ENCODE data around the gene RPL36. TPM values are rescaled to one million over a fixed set of nuclear protein-coding genes. Genes with fewer than 3 reads are reported as not detected.

The RPL36 gene
- total RNA-seq, 1 experiment from 2014 or later = 1,504 TPM

- CTCF ChIA-PET = no interaction called here
- RAD21 ChIA-PET (ENCODE audit: low non-redundant PET in 1 of 2, low total read pairs in 2 of 2, uncharacterized antibody in 2 of 2, unreplicated experiment in 2 of 2) = no interaction called here
- TF ChIP-seq MAX (IDR thresholded peaks at IDR 0.05) (no peak), EZH2phosphoT487 (IDR thresholded peaks at IDR 0.05; ENCODE audit: borderline replicate concordance) (no peak), EZH2 (IDR thresholded peaks at IDR 0.05) (no peak), ELF1 (IDR thresholded peaks at IDR 0.05; ENCODE audit: borderline replicate concordance, low read depth) (no peak), TCF7L2 (IDR thresholded peaks at IDR 0.05; ENCODE audit: borderline replicate concordance, extremely low read depth, insufficient read depth, insufficient read length) (no peak), POLR2A (IDR thresholded peaks at IDR 0.05; ENCODE audit: borderline replicate concordance, extremely low read depth, insufficient read depth, insufficient read length) (no peak), ATF3 (IDR thresholded peaks at IDR 0.05) (no peak), REST (IDR thresholded peaks at IDR 0.05; ENCODE audit: low read depth) (no peak), FOSL1 (IDR thresholded peaks at IDR 0.05; ENCODE audit: low read depth) (no peak), JUND (IDR thresholded peaks at IDR 0.05) (no peak), ZNF274 (IDR thresholded peaks at IDR 0.05; ENCODE audit: low read depth, low read length) (no peak), SP1 (IDR thresholded peaks at IDR 0.05; ENCODE audit: low read depth) (no peak), CEBPB (IDR thresholded peaks at IDR 0.05; ENCODE audit: low read depth) (no peak), SRF (IDR thresholded peaks at IDR 0.05; ENCODE audit: low read depth) (no peak), CBX3 (IDR thresholded peaks at IDR 0.05; ENCODE audit: low read depth) (no peak), RAD21 (IDR thresholded peaks at IDR 0.05; ENCODE audit: low read depth) (no peak), ZBTB33 (IDR thresholded peaks at IDR 0.05; ENCODE audit: extremely low read depth, insufficient replicate concordance, low read length) (no peak), ZFX (IDR thresholded peaks at IDR 0.05) (no peak), POLR2AphosphoS5 (IDR thresholded peaks at IDR 0.05; ENCODE audit: low read depth, low read length) (no peak)
- no peaks in the 10 kb centered on the region for H3K27me3 ChIP-seq (ENCODE audit: insufficient read depth, low read length)
- no peaks in the 10 kb centered on the region for H3K4me1 ChIP-seq (ENCODE audit: control insufficient read depth in 1 of 2, insufficient read depth in 2 of 2, low read length in 2 of 2)
- POLR2A ChIA-PET = interaction anchor here (1.2 kb wide), 1 partner anchor 32 kb away, joined by 3 read pairs; the partner anchor contains the start of gene SAFB
- intact Hi-C loops (cut with micrococcal nuclease) = no loop called here
- no peak overlapping the region for H3K4me2 ChIP-seq (ENCODE audit: low read length)
- no TSS peak for BruUV-seq (replicated peaks)
- H3K27ac ChIP-seq (ENCODE audit: low read depth, low read length) = no peak overlapping the region
- H3K79me2 ChIP-seq (ENCODE audit: insufficient read depth, low read length) = peaks cover 56% of the 10 kb centered on the region
- H3K9me3 ChIP-seq (ENCODE audit: control insufficient read depth in 1 of 2, insufficient read depth in 1 of 2, low read depth in 1 of 2, low read length in 2 of 2) = no peaks in the 10 kb centered on the region
- 0 out of 2 replicates have a peak, but pooled peaks cover 3% of the 10 kb centered on the region for H4K20me1 ChIP-seq (ENCODE audit: insufficient read depth)
- H3K36me3 ChIP-seq (ENCODE audit: control insufficient read depth in 1 of 2, insufficient read depth in 2 of 2, low read length in 2 of 2) = peaks cover 59 to 77% of the 10 kb centered on the region in 2 experiments
- ATAC-seq = no peak
- DNase-seq (ENCODE audit: low read depth, low spot score) = no peak
- H3K9ac ChIP-seq (ENCODE audit: low read length) = no peak overlapping the region
- H3K4me3 ChIP-seq (replicated peaks in 1 of 2; ENCODE audit: low read depth in 1 of 2, low read length in 2 of 2) = no peak overlapping the region
- no peak overlapping the region for H2AFZ ChIP-seq (ENCODE audit: low read depth, low read length, poor library complexity, severe bottlenecking)
- H3K9me2 ChIP-seq (ENCODE audit: insufficient read depth) = no peaks in the 10 kb centered on the region
Measured at GRCh38 chr19:5654931-5655330, 35.2 kb upstream of the RPL36 start.

Data from HCT116 (cell line).